HFF-Myc (cell line): Measurements from ENCODE around the gene AMZ2.
"Not testable (repeated sequence)": the region's sequence is repeated elsewhere in the genome, so short reads cannot be mapped to it uniquely, and the experiment has no call there.

Experiments used
- DNase-seq: peaks from one replicate; pipeline ENCODE4 v3.0.0-alpha.2; 2011; ENCODE audit warnings: low read depth; ENCODE audit errors: extremely low read depth
- H3K4me3 ChIP-seq: replicated peaks from 2 replicates; pipeline ENCODE4 v1.5.1; 2011; ENCODE audit warnings: low read depth, mild to moderate bottlenecking, control low read depth, low read length
- CTCF ChIP-seq: IDR thresholded peaks from 2 replicates; pipeline ENCODE4 v1.5.1; 2012; ENCODE audit warnings: mild to moderate bottlenecking, low read depth, low read length, control low read depth; ENCODE audit errors: missing control alignments

Gene AMZ2

DNA sequence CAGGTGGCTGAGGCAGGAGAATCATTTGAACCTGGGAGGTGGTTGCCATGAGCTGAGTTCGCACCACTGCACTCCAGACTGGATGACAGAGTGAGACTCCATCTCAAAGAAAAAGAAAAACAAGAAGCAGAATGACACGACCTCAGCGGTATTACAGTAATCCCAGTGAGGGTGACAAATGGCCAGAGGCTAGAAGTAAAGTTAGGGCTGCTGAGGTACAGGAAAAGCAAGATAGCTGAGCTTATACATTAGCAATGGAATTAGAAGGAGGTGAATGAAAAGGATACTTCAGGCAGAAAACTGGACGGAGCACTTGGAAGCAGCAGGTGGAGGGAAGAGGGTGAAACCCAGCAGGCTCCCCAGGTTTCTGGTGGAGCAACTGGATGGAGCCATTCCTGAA, 26.1 kb upstream of the AMZ2 start:
- H3K4me3 ChIP-seq: no peak overlapping the region
- no peak for TF ChIP-seq CTCF
- DNase-seq: no peak

DNA sequence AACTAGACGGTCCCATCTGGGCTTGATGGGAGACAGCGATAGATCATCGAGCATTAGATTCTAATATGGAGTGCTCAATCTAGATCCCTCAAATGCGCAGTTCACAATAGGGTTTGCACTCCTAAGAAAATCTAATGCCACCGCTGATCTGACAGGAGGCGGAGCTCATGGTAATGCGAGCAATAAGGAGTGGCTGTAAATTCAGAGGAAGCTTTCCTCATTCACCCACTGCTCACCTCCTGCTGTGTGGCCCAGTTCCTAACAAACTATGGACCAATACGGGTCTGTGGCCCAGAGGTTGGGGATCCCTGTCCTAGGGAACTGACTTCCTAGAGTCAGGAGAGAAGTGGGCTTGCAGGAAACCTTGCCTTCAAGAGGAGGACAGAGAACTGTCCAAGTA, 25.2 kb upstream of the AMZ2 start:
- no peak for DNase-seq
- TF ChIP-seq CTCF: no peak
- no peak overlapping the region for H3K4me3 ChIP-seq

- not testable (repeated sequence) for H3K4me3 ChIP-seq, DNase-seq
These were observed 22.8 kb upstream of the AMZ2 start for GRCh38 chr17:68225055-68225454.

GRCh38 chr17:68228039-68228680, 19.7 kb upstream of the AMZ2 start:
- not testable (repeated sequence) for DNase-seq

GRCh38 chr17:68228817-68229570, 18.8 kb upstream of the AMZ2 start:
- no peak overlapping the region for H3K4me3 ChIP-seq
- TF ChIP-seq CTCF: no peak
- no peak for DNase-seq

More at GRCh38 chr17:68228039-68228680, 19.7 kb upstream of the AMZ2 start:
- H3K4me3 ChIP-seq: not testable (repeated sequence)

GRCh38 chr17:68229619-68230018, 18.2 kb upstream of the AMZ2 start:
- no peak overlapping the region for H3K4me3 ChIP-seq
- no peak for TF ChIP-seq CTCF
- DNase-seq: no peak

GRCh38 chr17:68231131-68231530, 16.7 kb upstream of the AMZ2 start:
- DNase-seq, H3K4me3 ChIP-seq: not testable (repeated sequence)

- H3K4me3 ChIP-seq: no peak overlapping the region
- no peak for TF ChIP-seq CTCF
- DNase-seq: no peak
These were observed 16.3 kb upstream of the AMZ2 start for GRCh38 chr17:68231541-68231940.

GRCh38 chr17:68232741-68233140, 15.1 kb upstream of the AMZ2 start:
- not testable (repeated sequence) for H3K4me3 ChIP-seq, DNase-seq

GRCh38 chr17:68234726-68235335, 13.0 kb upstream of the AMZ2 start:
- peak; percentile 27 for DNase-seq
- H3K4me3 ChIP-seq: not testable (repeated sequence)

DNA sequence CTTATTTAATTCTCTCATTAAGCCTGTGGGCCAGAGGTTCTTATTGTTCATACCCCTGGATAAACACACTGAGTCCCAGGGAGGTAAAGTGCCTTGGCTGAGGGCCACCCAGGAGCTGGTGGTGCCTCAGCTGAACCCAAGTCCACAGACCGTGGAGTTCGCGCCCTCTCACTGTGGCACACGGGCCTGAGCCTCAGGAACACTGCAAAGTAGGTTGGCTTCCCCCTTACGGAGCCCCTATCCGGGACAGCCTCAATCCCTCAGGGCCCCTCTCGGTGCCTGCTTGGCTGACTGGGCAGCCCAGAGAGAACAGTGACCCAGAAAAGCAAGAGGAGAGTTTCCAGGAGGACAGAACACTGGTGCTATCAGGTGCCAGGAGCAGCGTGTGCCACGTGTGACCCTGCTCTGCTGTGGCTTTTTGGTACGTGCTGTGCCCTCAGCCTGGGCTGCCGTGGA, 12.5 kb upstream of the AMZ2 start:
- DNase-seq, H3K4me3 ChIP-seq: not testable (repeated sequence)
